Measurements from ENCODE around the gene FTO. TPM values are rescaled to one million over a fixed set of nuclear protein-coding genes. Genes with fewer than 3 reads are reported as not detected.
"Not testable (repeated sequence)": the region's sequence is repeated elsewhere in the genome, so short reads cannot be mapped to it uniquely, and the experiment has no call there.

FTO gene
- polyA plus RNA-seq, 3 donors, result 16.8 to 51.0 (median 37.7) TPM

DNA sequence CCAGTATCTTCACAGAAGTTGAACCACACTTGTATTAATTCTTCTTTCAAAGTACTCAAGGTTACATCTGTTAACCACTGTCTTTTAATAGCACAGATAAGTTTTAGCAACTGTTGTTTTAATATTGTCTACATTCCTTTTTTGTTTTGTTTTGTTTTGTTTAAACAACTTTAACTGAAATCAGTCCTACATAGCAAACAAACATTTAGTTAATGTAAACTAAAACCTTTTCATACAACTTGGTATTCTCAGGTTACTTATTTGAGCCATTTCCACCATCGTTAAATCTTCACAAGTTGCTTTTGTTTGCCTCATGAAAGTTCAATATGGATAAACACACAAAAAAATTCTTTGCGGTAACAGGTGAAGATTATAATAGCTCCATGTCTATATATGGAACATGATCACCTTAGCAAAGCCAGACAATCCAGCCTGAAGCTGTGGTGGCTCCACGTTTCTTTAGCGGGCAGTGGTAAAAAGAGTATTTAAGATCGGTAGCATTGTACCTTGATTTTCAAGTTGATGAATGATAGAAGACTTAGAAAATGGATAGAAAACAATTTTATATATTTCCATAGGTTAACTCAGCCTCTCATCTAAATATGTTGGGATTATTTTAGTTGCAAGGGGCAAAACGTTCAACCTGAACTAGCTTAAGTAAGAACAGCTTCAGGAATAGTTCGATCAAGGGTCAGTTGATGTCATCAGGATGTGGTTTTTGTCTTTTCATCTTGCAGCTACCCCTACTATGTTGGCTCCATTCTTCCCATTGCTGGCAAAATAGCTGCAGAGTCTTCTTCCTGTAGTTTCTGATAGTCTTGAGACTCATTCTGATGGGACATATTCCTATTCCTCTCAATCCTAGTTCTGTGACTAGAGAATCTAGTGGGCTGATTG is 182.8 kb downstream of the FTO start:
- no peaks in the 10 kb centered on the region for H3K9me3 ChIP-seq (replicated peaks in 1 of 2; ENCODE audit: control insufficient read depth in 1 of 2, insufficient read depth in 1 of 2, low read length in 2 of 2)
- no peaks in the 10 kb centered on the region for H3K79me2 ChIP-seq (ENCODE audit: insufficient read depth, low read length)
- Mint-ChIP-seq H3K9me3 (no peaks in the 10 kb centered on the region), H3K36me3 (peaks cover 17 to 26% of the 10 kb centered on the region in 2 donors), H3K27me3 (ENCODE audit: low read depth in 3 of 3) (no peaks in the 10 kb centered on the region), H3K4me3 (no peak overlapping the region), H3K4me1 (no peaks in the 10 kb centered on the region), H3K27ac (no peak overlapping the region)
- no peak for DNase-seq
- H3K4me2 ChIP-seq (replicated peaks; ENCODE audit: extremely low read depth, low read length, poor library complexity, severe bottlenecking), result no peak overlapping the region
- TF ChIP-seq, protein P1, sequence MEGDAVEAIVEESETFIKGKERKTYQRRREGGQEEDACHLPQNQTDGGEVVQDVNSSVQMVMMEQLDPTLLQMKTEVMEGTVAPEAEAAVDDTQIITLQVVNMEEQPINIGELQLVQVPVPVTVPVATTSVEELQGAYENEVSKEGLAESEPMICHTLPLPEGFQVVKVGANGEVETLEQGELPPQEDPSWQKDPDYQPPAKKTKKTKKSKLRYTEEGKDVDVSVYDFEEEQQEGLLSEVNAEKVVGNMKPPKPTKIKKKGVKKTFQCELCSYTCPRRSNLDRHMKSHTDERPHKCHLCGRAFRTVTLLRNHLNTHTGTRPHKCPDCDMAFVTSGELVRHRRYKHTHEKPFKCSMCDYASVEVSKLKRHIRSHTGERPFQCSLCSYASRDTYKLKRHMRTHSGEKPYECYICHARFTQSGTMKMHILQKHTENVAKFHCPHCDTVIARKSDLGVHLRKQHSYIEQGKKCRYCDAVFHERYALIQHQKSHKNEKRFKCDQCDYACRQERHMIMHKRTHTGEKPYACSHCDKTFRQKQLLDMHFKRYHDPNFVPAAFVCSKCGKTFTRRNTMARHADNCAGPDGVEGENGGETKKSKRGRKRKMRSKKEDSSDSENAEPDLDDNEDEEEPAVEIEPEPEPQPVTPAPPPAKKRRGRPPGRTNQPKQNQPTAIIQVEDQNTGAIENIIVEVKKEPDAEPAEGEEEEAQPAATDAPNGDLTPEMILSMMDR (IDR thresholded peaks at IDR 0.05), result no peak
- no peak overlapping the region for H3K9ac ChIP-seq (ENCODE audit: insufficient read depth, low read length, poor library complexity, severe bottlenecking)
- H3K4me1 ChIP-seq (ENCODE audit: control insufficient read depth in 1 of 2, insufficient read depth in 2 of 2, low read length in 2 of 2), result no peaks in the 10 kb centered on the region
- peaks cover 3 to 14% of the 10 kb centered on the region in 2 donors for H3K36me3 ChIP-seq (replicated peaks in 1 of 2; ENCODE audit: control insufficient read depth in 1 of 2, insufficient read depth in 2 of 2, low read length in 2 of 2)
- no peak overlapping the region for H3K4me3 ChIP-seq (replicated peaks in 1 of 3; ENCODE audit: low read depth in 2 of 3, low read length in 3 of 3)
- no peaks in the 10 kb centered on the region for H3K27me3 ChIP-seq (ENCODE audit: control insufficient read depth in 2 of 2, insufficient read depth in 2 of 2, low read length in 2 of 2)
- no peak overlapping the region for H2AFZ ChIP-seq (ENCODE audit: insufficient read depth, low read depth, low read length, poor library complexity, severe bottlenecking)
- no peak overlapping the region for H3K27ac ChIP-seq (ENCODE audit: low read depth in 1 of 2, low read length in 2 of 2)
- no CpG with 5 or more reads among the region's 7 CpGs for WGBS (ENCODE audit: insufficient coverage)
- H4K20me1 ChIP-seq (ENCODE audit: insufficient read depth, low read length), result no peaks in the 10 kb centered on the region
- intact Hi-C loops (cut with micrococcal nuclease), result no loop called here

DNA sequence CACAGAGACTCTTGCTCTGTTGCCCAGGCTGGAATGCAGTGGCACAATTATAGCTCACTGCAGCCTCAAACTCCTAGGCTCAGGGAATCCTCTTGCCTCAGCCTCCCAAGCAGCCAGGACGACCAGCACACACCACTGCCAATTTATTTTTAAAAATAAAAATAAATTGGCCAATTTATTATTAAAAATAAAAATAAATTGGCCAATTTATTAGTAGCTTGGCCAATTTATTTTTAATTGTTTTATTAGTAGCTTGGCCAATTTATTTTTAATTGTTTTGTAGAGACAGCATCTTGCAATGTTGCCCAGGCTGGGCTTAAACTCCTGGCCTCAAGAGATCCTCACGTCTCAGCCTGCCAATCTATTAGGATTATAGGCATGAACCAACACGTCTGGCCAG is 184.3 kb downstream of the FTO start:
- H3K27me3 ChIP-seq (ENCODE audit: control insufficient read depth in 2 of 2, insufficient read depth in 2 of 2, low read length in 2 of 2), result no peaks in the 10 kb centered on the region
- no peak overlapping the region for H3K9ac ChIP-seq (ENCODE audit: insufficient read depth, low read length, poor library complexity, severe bottlenecking)
- H3K4me3 Mint-ChIP-seq, result no peak overlapping the region
- H3K4me2 ChIP-seq (replicated peaks; ENCODE audit: extremely low read depth, low read length, poor library complexity, severe bottlenecking), result no peak overlapping the region
- no peak for DNase-seq
- H4K20me1 ChIP-seq (ENCODE audit: insufficient read depth, low read length), result no peaks in the 10 kb centered on the region
- H3K4me1 Mint-ChIP-seq, result peaks cover 3% of the 10 kb centered on the region
- no peaks in the 10 kb centered on the region for H3K27me3 Mint-ChIP-seq (ENCODE audit: low read depth in 3 of 3)
- H3K9me3 Mint-ChIP-seq, result no peaks in the 10 kb centered on the region
- no peak overlapping the region for H2AFZ ChIP-seq (ENCODE audit: insufficient read depth, low read depth, low read length, poor library complexity, severe bottlenecking)
- H3K36me3 ChIP-seq (replicated peaks in 1 of 2; ENCODE audit: control insufficient read depth in 1 of 2, insufficient read depth in 2 of 2, low read length in 2 of 2), result peaks cover 3 to 14% of the 10 kb centered on the region in 2 donors
- no peaks in the 10 kb centered on the region for H3K9me3 ChIP-seq (replicated peaks in 1 of 2; ENCODE audit: control insufficient read depth in 1 of 2, insufficient read depth in 1 of 2, low read length in 2 of 2)
- WGBS (ENCODE audit: insufficient coverage), result 100% methylated on average over 1 of the region's 3 CpGs
- no peaks in the 10 kb centered on the region for H3K79me2 ChIP-seq (ENCODE audit: insufficient read depth, low read length)
- no peak overlapping the region for H3K27ac ChIP-seq (ENCODE audit: low read depth in 1 of 2, low read length in 2 of 2)
- TF ChIP-seq, protein P1 (IDR thresholded peaks at IDR 0.05), result no peak
- peaks cover 17 to 21% of the 10 kb centered on the region in 2 donors for H3K36me3 Mint-ChIP-seq
- intact Hi-C loops (cut with micrococcal nuclease), result no loop called here
- H3K27ac Mint-ChIP-seq, result no peak overlapping the region
- no peak overlapping the region for H3K4me3 ChIP-seq (replicated peaks in 1 of 3; ENCODE audit: low read depth in 2 of 3, low read length in 3 of 3)
- no peaks in the 10 kb centered on the region for H3K4me1 ChIP-seq (ENCODE audit: control insufficient read depth in 1 of 2, insufficient read depth in 2 of 2, low read length in 2 of 2)

DNA sequence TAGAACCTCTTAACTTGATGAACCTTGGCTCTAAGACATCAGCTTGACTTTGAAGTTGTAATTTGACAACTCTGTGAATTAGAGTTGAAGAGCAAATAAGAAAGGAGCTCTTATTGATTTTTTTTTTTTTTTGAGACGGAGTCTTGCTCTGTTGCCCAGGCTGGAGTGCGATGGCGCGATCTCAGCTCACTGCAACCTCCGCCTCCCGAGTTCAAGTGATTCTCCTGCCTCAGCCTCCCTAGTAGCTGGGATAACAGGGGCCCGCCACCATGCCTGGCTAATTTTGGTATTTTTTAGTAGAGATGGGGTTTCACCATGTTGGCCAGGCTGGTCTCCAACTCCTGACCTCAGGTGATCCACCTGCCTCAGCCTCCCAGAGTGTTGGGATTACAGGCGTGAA is 186.9 kb downstream of the FTO start:
- H2AFZ ChIP-seq (ENCODE audit: insufficient read depth, low read depth, low read length, poor library complexity, severe bottlenecking); H3K4me3 Mint-ChIP-seq; H3K4me1 ChIP-seq (ENCODE audit: control insufficient read depth in 1 of 2, insufficient read depth in 2 of 2, low read length in 2 of 2); H3K27ac ChIP-seq (ENCODE audit: low read depth in 1 of 2, low read length in 2 of 2); H3K4me2 ChIP-seq (replicated peaks; ENCODE audit: extremely low read depth, low read length, poor library complexity, severe bottlenecking); H4K20me1 ChIP-seq (ENCODE audit: insufficient read depth, low read length); intact Hi-C loops (cut with micrococcal nuclease); H3K79me2 ChIP-seq (ENCODE audit: insufficient read depth, low read length); H3K4me3 ChIP-seq (replicated peaks in 1 of 3; ENCODE audit: low read depth in 2 of 3, low read length in 3 of 3); H3K4me1 Mint-ChIP-seq; H3K9ac ChIP-seq (ENCODE audit: insufficient read depth, low read length, poor library complexity, severe bottlenecking); H3K9me3 ChIP-seq (replicated peaks in 1 of 2; ENCODE audit: control insufficient read depth in 1 of 2, insufficient read depth in 1 of 2, low read length in 2 of 2); H3K27ac Mint-ChIP-seq; H3K27me3 ChIP-seq (ENCODE audit: control insufficient read depth in 2 of 2, insufficient read depth in 2 of 2, low read length in 2 of 2); H3K27me3 Mint-ChIP-seq (ENCODE audit: low read depth in 3 of 3); DNase-seq; H3K9me3 Mint-ChIP-seq: not testable (repeated sequence)
- peaks cover 10 to 11% of the 10 kb centered on the region in 2 donors for H3K36me3 Mint-ChIP-seq
- H3K36me3 ChIP-seq (replicated peaks in 1 of 2; ENCODE audit: control insufficient read depth in 1 of 2, insufficient read depth in 2 of 2, low read length in 2 of 2), result peaks cover 3 to 14% of the 10 kb centered on the region in 2 donors
- WGBS (ENCODE audit: insufficient coverage), result 100% methylated on average over 1 of the region's 8 CpGs

Data from CD14-positive monocyte (primary cell).